Neural cell (in vitro differentiated cells): ENCODE measurements around the gene TKTL2. TPM values are rescaled to one million over a fixed set of nuclear protein-coding genes. Genes with fewer than 3 reads are reported as not detected.

Source experiments
- H2AFZ ChIP-seq: fragments of 200-600, 300-800 bp; sonication (generic), shearing (Covaris generic); 2 replicates; pipeline ENCODE4 v1.6.0; 2014; ENCODE audit warnings: low read depth, mild to moderate bottlenecking, antibody characterized with exemption, low read length, moderate library complexity
- H3F3A ChIP-seq: fragments of 200-600 bp; shearing (Covaris generic); 2 replicates; pipeline ENCODE4 v1.6.1; 2016; ENCODE audit warnings: mild to moderate bottlenecking, moderate library complexity, mixed read lengths, antibody characterized with exemption, low read length; ENCODE audit not compliant: insufficient read depth, poor library complexity, severe bottlenecking
- H3K27ac ChIP-seq: fragments of 200-600, 300-800 bp; sonication (generic), shearing (Covaris generic); 2 replicates; pipeline ENCODE4 v1.5.1; 2014; ENCODE audit warnings: mild to moderate bottlenecking, low read length, moderate library complexity
- H3K27me3 ChIP-seq: fragments of 300-800, 200-600 bp; sonication (generic), shearing (Covaris generic); 2 replicates; pipeline ENCODE4 v1.6.0; 2014; ENCODE audit warnings: mild to moderate bottlenecking, low read depth, low read length, moderate library complexity; ENCODE audit not compliant: insufficient read depth
- H3K36me3 ChIP-seq: fragments of 300-800, 200-600 bp; sonication (generic), shearing (Covaris generic); 2 replicates; pipeline ENCODE4 v1.5.1; 2014; ENCODE audit warnings: mild to moderate bottlenecking, antibody characterized with exemption, low read length, moderate library complexity; ENCODE audit not compliant: insufficient read depth
- H3K4me2 ChIP-seq: fragments of 300-800, 200-600 bp; sonication (generic), shearing (Covaris generic); 2 replicates; pipeline ENCODE4 v1.6.0; 2014; ENCODE audit warnings: mild to moderate bottlenecking, low read length
- H3K4me3 ChIP-seq: fragments of 300-800, 200-600 bp; sonication (generic), shearing (Covaris generic); 2 replicates; pipeline ENCODE4 v1.5.1; 2014; ENCODE audit warnings: mild to moderate bottlenecking, low read length, moderate library complexity
- H3K79me2 ChIP-seq: fragments of 200-600 bp; shearing (Covaris generic); replicated peaks from 2 replicates; pipeline ENCODE4 v1.6.0; 2014; ENCODE audit warnings: mild to moderate bottlenecking, low read length, moderate library complexity; ENCODE audit not compliant: insufficient read depth
- H3K9ac ChIP-seq: fragments of 300-800, 200-600 bp; sonication (generic), shearing (Covaris generic); 2 replicates; pipeline ENCODE4 v1.6.1; 2016; ENCODE audit warnings: mild to moderate bottlenecking, low read length, mixed read lengths
- H3K9me2 ChIP-seq: fragments of 200-600 bp; shearing (Covaris generic); 2 replicates; pipeline ENCODE4 v1.6.1; 2016; ENCODE audit warnings: mild to moderate bottlenecking, low read length, mixed read lengths; ENCODE audit not compliant: insufficient read depth
- H3K9me3 ChIP-seq: fragments of 200-600, 300-800 bp; sonication (generic), shearing (Covaris generic); 2 replicates; pipeline ENCODE4 v1.6.1; 2016; ENCODE audit warnings: mild to moderate bottlenecking, mixed run types, low read length, moderate library complexity, mixed read lengths
- H4K20me1 ChIP-seq: fragments of 200-600 bp; shearing (Covaris generic); 2 replicates; pipeline ENCODE4 v1.6.1; 2016; ENCODE audit warnings: mild to moderate bottlenecking, mixed run types; ENCODE audit not compliant: insufficient read depth
- CTCF ChIP-seq: fragments of 450-650 bp; IDR thresholded peaks from 2 replicates; pipeline ENCODE4 v1.5.1; 2014; ENCODE audit warnings: antibody characterized with exemption, mild to moderate bottlenecking, moderate library complexity; ENCODE audit not compliant: poor library complexity, severe bottlenecking
- EP300 ChIP-seq: fragments of 450-650 bp; conservative IDR thresholded peaks from 2 replicates; pipeline ENCODE4 v1.6.1; 2014; ENCODE audit warnings: antibody characterized with exemption, mild to moderate bottlenecking, moderate library complexity; ENCODE audit not compliant: poor library complexity, severe bottlenecking
- EZH2 ChIP-seq: fragments of 200-600, 300-800 bp; shearing (Covaris generic), sonication (generic); IDR thresholded peaks from 2 replicates; pipeline ENCODE4 v1.6.1; 2014; ENCODE audit warnings: antibody characterized with exemption, low read length, borderline replicate concordance, mild to moderate bottlenecking; ENCODE audit not compliant: insufficient read depth, poor library complexity, severe bottlenecking
- MXI1 ChIP-seq: fragments of 450-650 bp; conservative IDR thresholded peaks from 2 replicates; pipeline ENCODE4 v1.6.1; 2014; ENCODE audit warnings: antibody characterized with exemption, mild to moderate bottlenecking; ENCODE audit not compliant: poor library complexity, severe bottlenecking
- POLR2AphosphoS5 ChIP-seq: IDR thresholded peaks from 2 replicates; pipeline ENCODE4 v1.6.1; 2012
- RAD21 ChIP-seq: fragments of 450-650 bp; conservative IDR thresholded peaks from 2 replicates; pipeline ENCODE4 v1.6.1; 2014; ENCODE audit warnings: antibody characterized with exemption, mild to moderate bottlenecking, moderate library complexity
- REST ChIP-seq: IDR thresholded peaks from 2 replicates; pipeline ENCODE4 v1.6.1; 2012; ENCODE audit warnings: borderline replicate concordance
- SMC3 ChIP-seq: fragments of 450-650 bp; conservative IDR thresholded peaks from 2 replicates; pipeline ENCODE4 v1.6.1; 2014; ENCODE audit warnings: antibody characterized with exemption, mild to moderate bottlenecking, moderate library complexity; ENCODE audit not compliant: poor library complexity
- TAF1 ChIP-seq: IDR thresholded peaks from 2 replicates; pipeline ENCODE4 v1.6.1; 2012; ENCODE audit warnings: low read depth
- polyA plus RNA-seq: library from polyadenylated mRNA; depleted of rRNA; stranded (reverse); fragments of >200 nt; gene quantifications from 2 replicates; pipeline ENCODE4 v1.2.3, GENCODE V29; 2014

The TKTL2 gene
- polyA plus RNA-seq, 1 donor from 2014 or later = 0.42 TPM

DNA sequence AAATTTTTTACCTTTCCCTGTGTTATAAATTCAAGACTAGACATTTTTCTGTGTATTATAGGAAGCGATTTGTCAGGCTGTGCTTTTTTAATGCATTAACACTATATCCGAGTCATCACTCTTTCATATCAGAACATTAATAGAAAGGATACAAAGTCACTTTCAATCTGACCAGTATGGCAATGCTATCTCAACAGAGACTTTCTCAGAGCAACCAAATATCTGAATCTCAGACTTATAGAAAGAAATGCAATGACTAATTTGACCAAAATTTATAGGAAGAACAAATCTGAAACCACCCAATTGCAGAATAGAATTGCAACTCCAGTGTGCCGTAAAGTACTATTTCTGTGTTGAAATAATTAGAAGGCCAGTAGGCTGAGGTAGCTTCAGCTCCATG lies 473 bp upstream of the TKTL2 start:
- Histone ChIP-seq H3K27me3 (no peaks in the 10 kb centered on the region), H2AFZ (no peak overlapping the region), H3K9ac (no peak overlapping the region), H3K4me2 (no peak overlapping the region), H3K27ac (no peak overlapping the region), H3F3A (no peaks in the 10 kb centered on the region), H3K79me2 (no peaks in the 10 kb centered on the region), H3K9me2 (no peaks in the 10 kb centered on the region), H3K9me3 (no peaks in the 10 kb centered on the region), H3K36me3 (no peaks in the 10 kb centered on the region), H3K4me3 (no peak overlapping the region), H4K20me1 (no peaks in the 10 kb centered on the region)
- TF ChIP-seq EZH2 (no peak), RAD21 (no peak)

DNA sequence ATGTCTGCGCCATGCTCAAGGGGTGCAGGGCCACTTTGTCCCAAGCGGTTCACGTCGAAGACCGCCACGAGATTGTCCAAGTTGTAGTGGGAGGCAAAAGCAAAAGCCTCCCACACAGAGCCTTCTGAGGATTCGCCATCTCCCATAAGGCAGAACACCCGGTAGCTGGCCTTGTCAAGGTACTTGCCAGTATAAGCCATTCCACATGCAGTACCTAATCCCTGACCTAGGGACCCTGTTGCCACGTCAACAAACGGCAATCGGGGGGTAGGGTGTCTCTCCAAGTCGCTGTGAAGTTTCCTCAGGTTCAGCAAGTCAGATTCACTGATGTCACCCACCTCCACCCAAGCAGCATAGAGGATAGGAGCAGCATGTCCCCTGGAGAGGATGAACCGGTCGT lies 424 bp downstream of the TKTL2 start:
- Histone ChIP-seq H3K27me3 (no peaks in the 10 kb centered on the region), H3K9ac (no peak overlapping the region), H2AFZ (no peak overlapping the region), H3K36me3 (no peaks in the 10 kb centered on the region), H3F3A (no peaks in the 10 kb centered on the region), H4K20me1 (no peaks in the 10 kb centered on the region), H3K27ac (no peak overlapping the region), H3K4me3 (no peak overlapping the region), H3K9me3 (no peaks in the 10 kb centered on the region), H3K79me2 (no peaks in the 10 kb centered on the region), H3K4me2 (no peak overlapping the region), H3K9me2 (no peaks in the 10 kb centered on the region)
- TF ChIP-seq SMC3 (no peak), POLR2AphosphoS5 (no peak), EZH2 (no peak), MXI1 (no peak), EP300 (no peak), REST (no peak), CTCF (no peak), RAD21 (no peak), TAF1 (no peak)

DNA sequence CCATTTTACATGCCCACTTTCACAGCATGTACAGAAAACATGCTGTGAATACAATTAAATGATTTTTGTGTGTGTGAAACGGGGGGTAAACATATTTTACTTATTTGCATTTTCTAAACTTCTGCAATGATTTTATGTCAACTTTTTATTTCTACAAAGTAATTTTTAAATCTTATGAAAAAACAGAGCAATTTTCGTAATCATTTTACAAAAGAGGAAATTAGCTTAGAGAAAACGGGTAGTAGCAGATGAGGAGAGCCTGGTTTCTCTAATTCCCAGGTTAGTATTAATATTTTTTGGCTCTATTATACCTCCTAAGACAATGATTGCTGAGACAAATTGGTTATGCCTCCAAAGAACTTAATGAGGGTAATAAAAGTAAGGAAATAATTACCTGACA lies 3.2 kb downstream of the TKTL2 start:
- no peak overlapping the region for H2AFZ ChIP-seq
- no peak overlapping the region for H3K4me3 ChIP-seq
- no peaks in the 10 kb centered on the region for H3K79me2 ChIP-seq
- no peaks in the 10 kb centered on the region for H3F3A ChIP-seq
- TF ChIP-seq MXI1 (no peak), REST (no peak), RAD21 (no peak), TAF1 (no peak), EZH2 (no peak), POLR2AphosphoS5 (no peak), SMC3 (no peak), CTCF (no peak), EP300 (no peak)
- H3K27ac ChIP-seq = no peak overlapping the region
- H3K9ac ChIP-seq = no peak overlapping the region
- no peak overlapping the region for H3K4me2 ChIP-seq
- no peaks in the 10 kb centered on the region for H3K9me3 ChIP-seq
- no peaks in the 10 kb centered on the region for H3K36me3 ChIP-seq
- no peaks in the 10 kb centered on the region for H4K20me1 ChIP-seq
- H3K9me2 ChIP-seq = no peaks in the 10 kb centered on the region
- no peaks in the 10 kb centered on the region for H3K27me3 ChIP-seq
